ENCODE results near the gene IFNA17. TPM values are rescaled to one million over a fixed set of nuclear protein-coding genes. Genes with fewer than 3 reads are reported as not detected.
A peak's percentile ranks its signal among the peaks of the same experiment; 100 is the strongest.
"Not testable (repeated sequence)": the region's sequence is repeated elsewhere in the genome, so short reads cannot be mapped to it uniquely, and the experiment has no call there.

IFNA17 gene
- total RNA-seq, 1 experiment from 2014 or later: not detected

DNA sequence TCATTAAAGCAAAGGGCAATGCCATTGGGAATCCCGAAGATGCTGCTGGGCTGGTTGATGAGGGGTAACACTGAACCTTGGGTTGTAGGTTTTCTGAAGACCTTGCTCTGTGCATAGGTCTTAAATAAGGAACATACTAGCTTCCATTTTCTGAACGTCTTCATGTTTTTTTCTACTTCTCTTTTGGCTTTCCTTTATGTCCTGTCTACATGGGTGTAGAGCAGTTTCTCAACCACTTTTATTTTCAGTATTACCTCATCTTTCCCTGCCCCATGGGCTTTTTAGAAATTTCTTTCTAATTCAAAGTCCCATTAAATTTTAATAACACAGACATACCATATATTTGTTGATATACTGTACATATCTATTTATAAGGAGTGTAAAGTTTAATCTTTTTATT, 11.9 kb upstream of the IFNA17 start, which contains the start of gene IFNA14:
TSS of gene IFNA14 (minus strand) at position 95 of the 400 bp plus-strand sequence. CDS start at position 25, 70 bp downstream.
- intact Hi-C loops (cut with micrococcal nuclease): loop anchor here (10.0 kb wide), 1 partner anchor 555 kb away; no protein-coding TSS in a partner anchor

DNA sequence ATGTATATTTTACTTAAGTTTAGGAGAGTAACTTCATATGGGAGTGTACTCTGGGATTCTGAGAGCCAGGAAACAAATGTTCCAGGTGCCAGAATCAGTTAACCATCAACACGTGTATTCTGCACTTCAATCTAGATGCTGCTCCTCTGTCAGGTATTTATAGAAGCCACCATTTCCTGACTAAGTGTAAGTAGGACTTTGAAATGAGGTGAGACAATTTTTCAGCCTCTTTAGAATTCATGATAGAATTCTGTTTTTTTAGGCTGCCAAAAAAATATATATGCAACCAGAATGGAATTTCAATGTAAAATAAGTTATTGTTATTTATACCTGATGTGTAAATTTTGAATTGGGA, 8.3 kb upstream of the IFNA17 start:
- RAD21 ChIA-PET (ENCODE audit: low non-redundant PET in 1 of 2, low total read pairs in 2 of 2, uncharacterized antibody in 2 of 2, unreplicated experiment in 2 of 2): interaction anchor here in 1 of 2 experiments (1.0 kb wide), 1 partner anchor 90 kb away, joined by 3 read pairs; no protein-coding TSS in a partner anchor

More for the DNA sequence above, 11.9 kb upstream of the IFNA17 start, which contains the start of gene IFNA14:
- H3K4me1 ChIP-seq (ENCODE audit: control insufficient read depth in 1 of 2, insufficient read depth in 2 of 2, low read length in 2 of 2): no peaks in the 10 kb centered on the region
- H4K20me1 ChIP-seq (ENCODE audit: insufficient read depth): no peaks in the 10 kb centered on the region
- no peak within 1 kb of the TSS for H3K4me2 ChIP-seq (ENCODE audit: low read length)
- DNase-seq (ENCODE audit: low read depth, low spot score) (no peak), ATAC-seq (no peak)
- no TSS peak for BruUV-seq (replicated peaks)
- H3K9me2 ChIP-seq (ENCODE audit: insufficient read depth): no peaks in the 10 kb centered on the region
- no peak within 1 kb of the TSS for H3K9ac ChIP-seq (ENCODE audit: low read length)
- no peaks in the 10 kb centered on the region for H3K36me3 ChIP-seq (ENCODE audit: control insufficient read depth in 1 of 2, insufficient read depth in 2 of 2, low read length in 2 of 2)
- CTCF ChIA-PET: interaction anchor here (1.8 kb wide), 1 partner anchor 45 kb away, joined by 6 read pairs; no protein-coding TSS in a partner anchor
- TF ChIP-seq CBX3 (IDR thresholded peaks at IDR 0.05; ENCODE audit: low read depth) (no peak), EGR1 (IDR thresholded peaks at IDR 0.05; ENCODE audit: low read depth) (no peak), ELF1 (IDR thresholded peaks at IDR 0.05; ENCODE audit: borderline replicate concordance, low read depth) (no peak), ZFX (IDR thresholded peaks at IDR 0.05) (no peak), YY1 (IDR thresholded peaks at IDR 0.05; ENCODE audit: extremely low read depth, insufficient replicate concordance, low read depth, low read length) (no peak), JUND (IDR thresholded peaks at IDR 0.05) (no peak), POLR2AphosphoS5 (IDR thresholded peaks at IDR 0.05; ENCODE audit: low read depth, low read length) (no peak), SRF (IDR thresholded peaks at IDR 0.05; ENCODE audit: low read depth) (no peak), EZH2 (IDR thresholded peaks at IDR 0.05) (no peak), POLR2A (IDR thresholded peaks at IDR 0.05; ENCODE audit: borderline replicate concordance, extremely low read depth, insufficient read depth, insufficient read length) (no peak), SP1 (IDR thresholded peaks at IDR 0.05; ENCODE audit: low read depth) (no peak), FOSL1 (IDR thresholded peaks at IDR 0.05; ENCODE audit: low read depth) (no peak), ZNF274 (IDR thresholded peaks at IDR 0.05; ENCODE audit: low read depth, low read length) (no peak)
- TF ChIP-seq, protein P1, sequence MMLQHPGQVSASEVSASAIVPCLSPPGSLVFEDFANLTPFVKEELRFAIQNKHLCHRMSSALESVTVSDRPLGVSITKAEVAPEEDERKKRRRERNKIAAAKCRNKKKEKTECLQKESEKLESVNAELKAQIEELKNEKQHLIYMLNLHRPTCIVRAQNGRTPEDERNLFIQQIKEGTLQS (IDR thresholded peaks at IDR 0.05): no peak
- TF ChIP-seq, protein P2, sequence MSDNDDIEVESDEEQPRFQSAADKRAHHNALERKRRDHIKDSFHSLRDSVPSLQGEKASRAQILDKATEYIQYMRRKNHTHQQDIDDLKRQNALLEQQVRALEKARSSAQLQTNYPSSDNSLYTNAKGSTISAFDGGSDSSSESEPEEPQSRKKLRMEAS (IDR thresholded peaks at IDR 0.05): no peak
- H3K4me3 ChIP-seq (replicated peaks in 1 of 2; ENCODE audit: low read depth in 1 of 2, low read length in 2 of 2): no peak within 1 kb of the TSS
- H3K27me3 ChIP-seq (ENCODE audit: insufficient read depth, low read length): no peaks in the 10 kb centered on the region
- H2AFZ ChIP-seq (ENCODE audit: low read depth, low read length, poor library complexity, severe bottlenecking): no peak within 1 kb of the TSS
- H3K9me3 ChIP-seq (ENCODE audit: control insufficient read depth in 1 of 2, insufficient read depth in 1 of 2, low read depth in 1 of 2, low read length in 2 of 2): no peaks in the 10 kb centered on the region
- H3K27ac ChIP-seq (ENCODE audit: low read depth, low read length): no peak within 1 kb of the TSS
- RAD21 ChIA-PET (ENCODE audit: low non-redundant PET in 1 of 2, low total read pairs in 2 of 2, uncharacterized antibody in 2 of 2, unreplicated experiment in 2 of 2): no interaction called here
- POLR2A ChIA-PET: no interaction called here
- H3K79me2 ChIP-seq (ENCODE audit: insufficient read depth, low read length): no peaks in the 10 kb centered on the region

More for the DNA sequence above, 8.3 kb upstream of the IFNA17 start:
- not testable (repeated sequence) for H3K4me3 ChIP-seq (replicated peaks in 1 of 2; ENCODE audit: low read depth in 1 of 2, low read length in 2 of 2); H3K4me1 ChIP-seq (ENCODE audit: control insufficient read depth in 1 of 2, insufficient read depth in 2 of 2, low read length in 2 of 2); H3K9me2 ChIP-seq (ENCODE audit: insufficient read depth); H3K79me2 ChIP-seq (ENCODE audit: insufficient read depth, low read length); DNase-seq (ENCODE audit: low read depth, low spot score); H3K9ac ChIP-seq (ENCODE audit: low read length); ATAC-seq; H3K36me3 ChIP-seq (ENCODE audit: control insufficient read depth in 1 of 2, insufficient read depth in 2 of 2, low read length in 2 of 2); H4K20me1 ChIP-seq (ENCODE audit: insufficient read depth); H3K9me3 ChIP-seq (ENCODE audit: control insufficient read depth in 1 of 2, insufficient read depth in 1 of 2, low read depth in 1 of 2, low read length in 2 of 2); H3K27me3 ChIP-seq (ENCODE audit: insufficient read depth, low read length); BruUV-seq (replicated peaks); H3K27ac ChIP-seq (ENCODE audit: low read depth, low read length)
- POLR2A ChIA-PET: interaction anchor here (0.7 kb wide), 1 partner anchor 284 kb away, joined by 3 read pairs; no protein-coding TSS in a partner anchor
- CTCF ChIA-PET: interaction anchor here (0.6 to 2.6 kb wide), 31 partner anchors 11 to 1003 kb away, joined by 3 to 22 read pairs (median 5); partner anchors contain the start of gene CDKN2B
- intact Hi-C loops (cut with micrococcal nuclease): loop anchor here (10.0 kb wide), 1 partner anchor 558 kb away; no protein-coding TSS in a partner anchor
- Histone ChIP-seq H2AFZ (ENCODE audit: low read depth, low read length, poor library complexity, severe bottlenecking) (peak overlapping the region; percentile 59), H3K4me2 (ENCODE audit: low read length) (peak overlapping the region; percentile 44)
